Prostate gland (tissue), 2 donors: ENCODE results near the gene RASL11A.

Experiments used
- POLR2AphosphoS5 ChIP-seq: sonication (generic); formaldehyde crosslinking; IDR thresholded peaks from one replicate; pipeline ENCODE4 v1.6.1; 2017; ENCODE audit warnings: antibody characterized with exemption
- TF ChIP-seq, protein P1 (sequence below), 4 experiments: fragments of 200-600 bp in 2 of 4; fragments of 450-650 bp in 2 of 4; sonication (generic) in 2 of 4; IDR thresholded peaks; 1 replicate in 3 of 4; 2 replicates in 1 of 4; pipeline ENCODE4 v1.5.1; 2016 to 2019; ENCODE audit warnings: antibody characterized with exemption in 4 of 4, mild to moderate bottlenecking in 2 of 4, moderate library complexity in 2 of 4

DNA sequence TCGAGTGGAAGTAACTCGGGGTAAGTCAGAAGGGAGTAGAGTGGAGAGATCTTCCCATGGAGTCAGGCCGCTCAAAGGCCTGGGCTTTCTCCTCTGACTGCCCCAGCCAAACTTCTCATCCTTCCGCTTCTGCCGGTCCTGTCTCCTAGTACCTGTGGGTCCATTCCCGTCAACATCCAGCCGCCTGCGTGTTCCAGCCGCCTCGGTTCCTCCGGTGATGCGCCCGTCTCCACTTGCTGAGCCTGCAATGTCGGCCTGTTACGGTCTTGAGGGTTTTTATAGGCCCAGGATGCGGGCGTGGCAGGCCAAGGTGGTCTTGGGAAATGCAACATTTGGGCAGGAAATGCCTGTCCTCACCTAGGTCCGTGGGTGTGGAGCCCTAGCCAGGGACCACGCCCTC lies 38.3 kb downstream of the RASL11A start:
- TF ChIP-seq, protein P1, sequence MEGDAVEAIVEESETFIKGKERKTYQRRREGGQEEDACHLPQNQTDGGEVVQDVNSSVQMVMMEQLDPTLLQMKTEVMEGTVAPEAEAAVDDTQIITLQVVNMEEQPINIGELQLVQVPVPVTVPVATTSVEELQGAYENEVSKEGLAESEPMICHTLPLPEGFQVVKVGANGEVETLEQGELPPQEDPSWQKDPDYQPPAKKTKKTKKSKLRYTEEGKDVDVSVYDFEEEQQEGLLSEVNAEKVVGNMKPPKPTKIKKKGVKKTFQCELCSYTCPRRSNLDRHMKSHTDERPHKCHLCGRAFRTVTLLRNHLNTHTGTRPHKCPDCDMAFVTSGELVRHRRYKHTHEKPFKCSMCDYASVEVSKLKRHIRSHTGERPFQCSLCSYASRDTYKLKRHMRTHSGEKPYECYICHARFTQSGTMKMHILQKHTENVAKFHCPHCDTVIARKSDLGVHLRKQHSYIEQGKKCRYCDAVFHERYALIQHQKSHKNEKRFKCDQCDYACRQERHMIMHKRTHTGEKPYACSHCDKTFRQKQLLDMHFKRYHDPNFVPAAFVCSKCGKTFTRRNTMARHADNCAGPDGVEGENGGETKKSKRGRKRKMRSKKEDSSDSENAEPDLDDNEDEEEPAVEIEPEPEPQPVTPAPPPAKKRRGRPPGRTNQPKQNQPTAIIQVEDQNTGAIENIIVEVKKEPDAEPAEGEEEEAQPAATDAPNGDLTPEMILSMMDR (IDR thresholded peaks at IDR 0.05): no peak
- no peak for TF ChIP-seq POLR2AphosphoS5
